NCI-H2107 (cell line): ENCODE data around the gene SMYD3.

Experiments used
- DNase-seq: peaks from one replicate; lab custom pipeline; 2025; lab: John Stamatoyannopoulos, UW

The SMYD3 gene

GRCh38 chr1:246304484-246305259 is 202.4 kb downstream of the SMYD3 start:
- DNase-seq = no peak

- DNase-seq = no peak
Measured at GRCh38 chr1:246302711-246303317, 204.3 kb downstream of the SMYD3 start.

GRCh38 chr1:246302251-246302625 is 204.8 kb downstream of the SMYD3 start:
- no peak for DNase-seq

GRCh38 chr1:246301553-246302250 is 205.4 kb downstream of the SMYD3 start:
- no peak for DNase-seq

- no peak for DNase-seq
Measured at GRCh38 chr1:246300626-246301549, 206.2 kb downstream of the SMYD3 start.

GRCh38 chr1:246297279-246298265 is 209.5 kb downstream of the SMYD3 start:
- DNase-seq = no peak

GRCh38 chr1:246295968-246296367 is 211.1 kb downstream of the SMYD3 start:
- DNase-seq = no peak

- DNase-seq = no peak
Measured at GRCh38 chr1:246295340-246295739, 211.7 kb downstream of the SMYD3 start.

GRCh38 chr1:246294263-246294662 is 212.8 kb downstream of the SMYD3 start:
- DNase-seq = no peak

- no peak for DNase-seq
Measured at GRCh38 chr1:246293366-246294121, 213.5 kb downstream of the SMYD3 start.

GRCh38 chr1:246292571-246292970 is 214.5 kb downstream of the SMYD3 start:
- DNase-seq = no peak

GRCh38 chr1:246291127-246291526 is 216.0 kb downstream of the SMYD3 start:
- no peak for DNase-seq

GRCh38 chr1:246283771-246284410 is 223.2 kb downstream of the SMYD3 start:
- DNase-seq = no peak

- no peak for DNase-seq
Measured at GRCh38 chr1:246281639-246282038, 225.4 kb downstream of the SMYD3 start.

GRCh38 chr1:246281195-246281594 is 225.9 kb downstream of the SMYD3 start:
- no peak for DNase-seq

- no peak for DNase-seq
Measured at GRCh38 chr1:246280551-246280950, 226.5 kb downstream of the SMYD3 start.

GRCh38 chr1:246279402-246279801 is 227.7 kb downstream of the SMYD3 start:
- DNase-seq = no peak

- no peak for DNase-seq
Measured at GRCh38 chr1:246278371-246278770, 228.7 kb downstream of the SMYD3 start.

- DNase-seq = no peak
Measured at GRCh38 chr1:246275036-246275435, 232.0 kb downstream of the SMYD3 start.

GRCh38 chr1:246274186-246274585 is 232.9 kb downstream of the SMYD3 start:
- no peak for DNase-seq
